GM18873 (cell line): ENCODE results near the gene F13A1.

Experiments used
- ATAC-seq: cut with Tn5 transposase; IDR thresholded peaks from one replicate; pipeline ENCODE4 v1.9.1; 2021; ENCODE audit warnings: mild to moderate bottlenecking, moderate library complexity, moderate number of reproducible peaks; ENCODE audit not compliant: unreplicated experiment, low FRiP score

The F13A1 gene

DNA sequence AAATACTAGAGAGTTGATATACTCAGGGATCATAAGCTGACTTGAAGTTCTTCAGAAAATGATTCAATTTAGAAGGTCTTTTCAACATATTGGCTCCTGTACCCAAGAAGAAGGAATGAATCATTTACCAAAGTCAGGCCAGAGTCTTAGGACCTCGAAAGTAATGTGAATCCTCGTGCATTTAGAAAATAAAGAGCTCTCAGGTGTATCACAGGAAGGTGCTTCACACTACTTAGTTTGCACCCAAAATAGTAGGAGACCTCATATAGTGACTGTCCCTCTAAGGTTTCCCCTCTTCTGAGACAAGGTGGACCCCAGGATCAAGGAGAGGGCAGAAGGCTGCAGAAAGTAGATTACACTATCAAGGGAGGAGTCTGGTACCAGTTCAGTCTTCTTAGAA, 71.8 kb downstream of the F13A1 start:
- ATAC-seq = no peak

DNA sequence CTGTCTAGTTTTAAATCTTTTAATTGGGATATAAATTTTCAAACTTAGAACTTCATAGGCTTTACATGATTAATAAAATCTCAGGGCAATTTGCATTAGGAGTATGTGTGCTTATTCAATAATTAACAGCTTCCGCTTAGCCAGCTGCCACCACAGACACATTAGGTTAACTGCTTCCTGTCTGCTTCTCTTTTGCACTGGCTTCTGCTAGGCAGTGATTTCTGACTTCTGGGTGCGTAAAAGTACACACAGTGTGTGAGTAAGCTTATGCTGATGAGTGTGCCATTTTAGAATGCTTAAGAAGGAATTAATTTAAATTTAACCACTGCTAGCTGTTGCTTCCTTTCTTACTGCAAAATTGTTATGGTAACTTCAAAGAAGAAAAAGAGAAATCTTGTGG, 73.9 kb downstream of the F13A1 start:
- peak; percentile 86 for ATAC-seq

DNA sequence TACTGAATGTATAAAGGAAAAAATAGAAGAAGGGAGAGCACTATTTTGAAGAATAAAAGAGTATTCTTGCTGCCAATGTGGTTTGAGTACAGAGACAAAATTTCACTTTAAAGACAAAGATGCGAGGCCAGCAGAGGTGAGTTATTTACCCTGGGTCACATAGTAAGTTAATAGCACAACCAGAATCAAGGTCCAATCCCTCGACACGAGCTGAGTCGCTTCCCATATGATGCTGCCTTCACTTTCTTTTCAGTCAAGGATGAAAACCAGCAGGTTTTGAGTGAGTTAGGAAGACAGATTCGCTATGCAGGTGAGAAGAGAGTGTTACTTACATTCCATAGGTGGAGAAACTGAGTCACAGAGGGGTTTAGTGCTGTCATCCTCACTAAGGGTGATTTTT, 75.8 kb downstream of the F13A1 start:
- no peak for ATAC-seq

DNA sequence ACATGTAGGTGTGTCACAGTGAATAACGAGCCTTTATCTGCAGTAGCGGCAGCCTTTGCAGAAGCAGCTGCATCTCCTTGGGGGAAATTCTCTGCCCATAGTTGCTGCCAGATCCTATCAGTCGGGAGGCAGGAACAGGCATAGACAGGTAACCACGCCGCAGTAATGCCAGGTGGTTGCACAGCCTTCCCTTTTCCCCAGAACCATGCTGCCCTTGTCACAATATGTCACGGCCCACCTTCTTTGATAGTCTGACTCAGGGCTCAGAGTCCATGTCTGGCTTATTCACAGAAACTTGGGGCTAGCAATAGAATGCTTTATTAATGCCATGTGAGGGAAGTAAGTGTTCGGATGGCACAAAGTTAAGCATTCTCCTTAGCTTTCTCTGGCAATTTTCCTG, 76.6 kb downstream of the F13A1 start:
- ATAC-seq = no peak

DNA sequence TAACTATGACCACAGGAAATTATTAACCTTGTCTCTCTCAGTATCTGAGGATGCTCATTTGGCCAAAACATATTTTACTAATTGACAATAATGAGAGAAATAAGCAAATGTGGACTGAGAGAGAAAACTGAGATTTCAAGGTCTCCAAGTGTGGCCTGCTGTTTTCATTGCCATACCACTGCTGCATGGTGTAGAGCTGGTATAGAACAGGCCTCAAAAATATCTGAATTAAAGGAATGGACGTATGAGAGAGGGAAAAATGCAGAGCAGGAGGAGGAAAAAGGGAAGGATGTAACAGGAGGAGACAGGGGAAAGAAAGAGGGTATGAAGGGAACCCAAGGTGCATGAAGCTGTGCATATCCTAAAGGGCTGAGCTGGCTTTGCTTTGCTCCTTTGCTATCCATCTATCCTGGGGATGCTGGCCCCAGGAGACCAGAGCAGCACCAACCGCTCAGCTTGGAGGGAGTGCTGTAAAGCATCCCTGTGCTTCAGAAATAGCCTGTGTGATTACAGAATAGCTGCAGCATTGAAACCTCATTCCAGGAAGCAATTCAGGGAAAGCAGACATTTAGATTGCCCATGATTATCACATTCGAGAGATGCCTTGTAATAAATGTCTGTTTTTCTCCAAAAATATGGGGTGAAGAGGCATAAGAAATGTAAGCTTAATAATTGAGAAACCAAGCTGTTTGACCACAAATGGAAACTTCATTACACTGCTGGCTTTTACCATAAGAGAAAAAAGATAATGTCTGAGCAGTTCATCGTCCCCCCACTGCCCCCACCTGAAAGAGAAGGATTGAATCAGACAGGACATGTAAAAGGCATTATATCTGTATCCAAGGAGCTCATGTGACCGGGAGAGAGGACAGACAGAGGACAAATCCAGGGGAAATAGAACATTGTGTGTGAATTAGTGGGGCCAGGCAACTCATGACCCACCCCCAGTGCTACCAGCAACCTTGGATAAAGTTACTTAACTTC, 80.6 kb downstream of the F13A1 start:
- ATAC-seq = no peak

DNA sequence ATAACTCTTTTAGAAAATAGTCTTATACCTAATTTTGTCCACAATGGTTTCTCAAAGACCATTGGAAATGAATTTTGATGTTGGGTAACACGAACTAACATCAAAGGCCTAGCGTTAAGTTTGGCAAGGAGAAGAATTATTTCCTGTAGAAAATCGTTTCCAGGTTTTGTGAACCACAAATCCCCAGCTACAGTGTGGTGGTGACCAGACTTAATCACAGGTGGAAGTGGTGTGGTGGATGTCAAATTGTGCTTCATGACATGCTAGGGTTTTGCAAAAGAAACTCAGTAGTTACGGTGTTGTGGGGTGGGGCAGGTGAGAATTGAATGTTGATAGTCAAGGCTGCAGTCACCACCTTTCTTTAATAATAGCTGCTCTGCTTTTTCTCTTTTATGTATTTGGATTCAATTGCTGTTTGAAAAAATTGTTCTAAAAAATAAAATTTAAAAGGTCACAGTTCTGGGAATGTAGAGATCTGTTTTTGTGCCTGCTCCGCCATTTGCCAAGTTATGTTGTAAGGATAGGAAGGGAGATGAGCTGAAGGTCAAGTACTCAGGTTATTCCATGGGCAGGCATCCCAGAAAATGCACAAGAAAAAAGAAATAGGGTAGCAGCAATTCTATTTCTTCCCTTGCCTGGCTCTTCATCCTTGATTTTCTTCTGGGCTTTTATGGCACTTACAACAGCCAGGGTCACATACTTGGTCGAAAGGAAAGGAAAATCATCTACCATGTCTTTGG, 83.6 kb downstream of the F13A1 start:
- no peak for ATAC-seq

DNA sequence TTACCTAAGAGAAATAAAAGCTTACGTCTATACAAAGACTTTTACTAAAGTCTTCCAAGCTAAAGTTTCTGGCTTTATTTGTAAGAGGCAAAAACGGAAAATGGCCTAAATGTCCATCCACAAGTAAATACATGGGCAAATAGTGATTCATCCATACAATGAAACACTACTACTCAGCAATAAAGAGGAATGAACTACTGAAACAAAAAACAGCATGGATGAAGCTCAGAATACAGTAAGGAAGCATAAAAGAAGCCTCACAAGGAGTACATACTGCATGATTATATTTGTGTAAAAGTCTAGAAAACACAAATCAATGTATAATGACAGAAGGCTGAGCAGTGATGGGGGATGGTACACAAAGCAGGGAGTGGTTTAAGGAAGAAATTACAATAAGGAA, 84.7 kb downstream of the F13A1 start:
- ATAC-seq = no peak

DNA sequence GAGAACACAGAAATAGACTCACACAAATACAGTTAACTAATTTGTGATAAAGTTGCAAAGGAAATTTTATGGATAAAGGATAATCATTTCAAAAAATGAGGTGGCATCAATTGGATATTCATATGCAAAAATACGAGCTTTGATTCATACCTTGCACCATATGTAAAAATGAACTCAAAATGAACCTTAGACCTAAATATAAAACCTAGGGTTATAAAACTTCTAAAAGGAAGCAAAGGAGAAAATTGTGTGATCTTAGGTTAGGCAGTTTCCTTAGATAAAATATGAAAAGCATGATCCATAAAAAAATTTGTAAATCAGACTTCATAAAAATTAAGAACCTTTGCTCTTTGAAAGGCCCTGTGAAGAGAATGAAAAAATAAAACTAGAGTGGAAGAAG, 85.5 kb downstream of the F13A1 start:
- ATAC-seq = no peak

DNA sequence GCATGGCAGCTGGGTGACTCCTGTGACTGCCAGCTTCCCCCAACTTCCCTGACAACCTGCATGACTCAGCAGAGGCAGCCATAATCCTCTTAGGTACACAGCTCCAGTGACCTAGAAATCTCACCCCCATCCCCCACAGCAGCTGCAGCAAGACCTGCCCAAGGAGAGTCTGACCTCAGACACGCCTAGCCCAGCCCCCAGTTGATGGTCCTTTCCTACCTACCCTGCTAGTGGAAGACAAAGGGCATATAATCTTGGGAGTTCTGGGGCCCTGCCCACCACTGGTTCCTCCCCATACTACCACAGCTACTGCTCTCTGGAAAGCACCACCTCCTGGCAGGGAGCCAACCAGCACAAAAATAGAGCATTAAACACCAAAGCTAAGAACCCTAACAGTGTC, 90.2 kb downstream of the F13A1 start:
- no peak for ATAC-seq

DNA sequence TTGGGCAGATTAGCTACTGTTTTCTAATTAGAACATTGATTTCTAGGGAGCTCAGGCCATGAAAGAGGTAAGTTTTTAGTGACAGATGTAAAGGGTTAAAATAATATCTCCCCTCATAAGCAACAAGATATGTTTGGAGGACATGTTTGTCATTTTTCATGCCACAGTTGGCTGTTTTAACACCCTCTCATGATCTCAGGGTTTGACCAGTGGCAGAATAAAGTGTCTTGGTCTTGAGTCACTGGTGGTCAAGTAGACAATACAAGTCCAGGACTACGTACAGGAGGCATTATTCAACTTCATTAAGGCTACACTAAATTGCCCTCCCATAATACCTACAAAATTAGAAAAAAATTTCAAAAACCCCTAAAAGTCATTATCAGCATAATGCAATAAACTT, 92.6 kb downstream of the F13A1 start:
- no peak for ATAC-seq

DNA sequence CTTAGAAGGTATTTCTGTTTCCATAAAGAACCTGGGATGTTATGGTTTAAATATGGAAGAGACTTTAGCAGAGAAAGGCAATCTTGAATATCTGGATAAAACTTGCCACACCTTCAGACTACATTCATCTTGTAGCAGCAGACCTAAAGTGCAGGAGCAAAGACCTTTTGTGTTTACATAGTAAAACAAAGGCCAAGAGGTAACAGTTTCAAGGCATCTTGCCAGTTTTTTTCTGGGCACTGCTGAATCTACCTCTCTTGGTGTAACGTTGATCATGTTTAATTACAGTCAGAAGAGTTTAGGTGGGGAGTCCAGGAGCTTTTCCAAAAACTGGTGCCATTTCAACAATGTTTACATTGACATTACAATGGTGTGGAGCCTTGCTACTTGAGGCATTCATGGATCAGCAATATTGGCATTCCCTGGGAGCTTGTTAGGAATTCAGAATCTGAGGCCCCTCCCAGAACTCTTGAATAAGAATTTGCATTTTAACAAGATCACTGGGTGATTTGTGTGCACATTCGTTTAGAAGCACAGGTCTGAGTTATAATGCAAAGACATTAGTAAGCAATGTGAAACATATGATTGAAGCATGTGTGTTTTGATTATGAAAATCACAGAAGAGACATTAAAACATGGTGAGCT, 94.5 kb downstream of the F13A1 start:
- ATAC-seq = no peak

DNA sequence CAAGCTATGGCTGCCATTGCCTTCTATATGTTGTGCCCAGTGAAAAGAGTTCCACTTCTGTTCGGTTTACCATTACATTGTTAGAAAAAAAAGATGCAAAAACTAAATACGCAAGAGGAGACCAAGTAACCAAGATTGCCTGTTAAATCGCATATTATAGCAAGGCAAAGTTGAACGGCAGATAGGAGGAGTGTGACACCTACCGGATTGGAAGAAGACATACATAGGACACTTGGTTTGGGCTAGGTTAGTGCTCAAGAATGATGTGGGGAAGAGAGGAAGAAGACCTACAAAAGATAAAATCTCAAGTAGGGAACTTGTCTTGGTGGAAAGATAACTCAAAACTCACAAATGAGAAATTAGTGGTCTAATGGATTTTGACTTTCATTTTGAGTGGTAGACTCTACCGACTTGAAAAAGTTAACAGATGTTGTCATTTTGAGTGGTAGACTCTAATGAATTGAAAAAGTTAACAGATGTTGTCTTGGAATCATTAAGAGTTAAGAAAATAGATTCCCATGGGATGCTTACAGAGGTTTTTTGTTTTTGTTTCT, 95.5 kb downstream of the F13A1 start:
- no peak for ATAC-seq

DNA sequence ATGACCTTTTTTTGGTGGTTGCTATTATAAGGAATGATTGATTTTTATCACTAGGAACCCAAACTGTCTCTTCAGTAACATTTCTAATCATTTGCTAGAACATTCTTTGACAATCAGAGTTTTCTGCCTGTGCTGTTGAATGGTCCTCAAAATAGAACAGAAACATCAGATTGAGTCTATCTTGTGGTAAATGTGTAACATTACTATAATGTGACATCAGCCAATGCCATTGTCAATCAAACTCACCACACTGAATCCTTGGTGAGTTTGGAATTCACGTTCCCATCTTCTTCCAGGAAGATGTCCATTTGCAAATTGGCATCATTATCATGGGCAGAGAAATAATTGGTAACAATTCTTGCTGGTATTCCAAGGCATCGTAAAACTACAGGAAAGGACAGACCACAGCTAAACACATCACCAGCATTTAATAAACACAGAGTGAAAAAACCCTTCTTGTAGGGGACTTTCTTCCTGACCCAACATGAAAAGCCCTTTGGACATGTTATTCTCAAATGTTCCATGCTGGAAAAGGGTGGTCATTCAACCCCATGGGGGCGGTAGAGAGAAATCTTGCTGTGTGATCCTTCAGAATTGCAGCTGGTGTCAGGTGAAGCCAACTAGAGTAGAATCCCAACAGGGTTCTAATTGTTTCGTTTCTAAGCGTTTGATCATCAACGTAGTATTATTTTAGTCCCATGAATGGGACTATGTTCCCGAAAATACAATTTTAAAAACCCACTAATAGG, 98.5 kb downstream of the F13A1 start:
- no peak for ATAC-seq

DNA sequence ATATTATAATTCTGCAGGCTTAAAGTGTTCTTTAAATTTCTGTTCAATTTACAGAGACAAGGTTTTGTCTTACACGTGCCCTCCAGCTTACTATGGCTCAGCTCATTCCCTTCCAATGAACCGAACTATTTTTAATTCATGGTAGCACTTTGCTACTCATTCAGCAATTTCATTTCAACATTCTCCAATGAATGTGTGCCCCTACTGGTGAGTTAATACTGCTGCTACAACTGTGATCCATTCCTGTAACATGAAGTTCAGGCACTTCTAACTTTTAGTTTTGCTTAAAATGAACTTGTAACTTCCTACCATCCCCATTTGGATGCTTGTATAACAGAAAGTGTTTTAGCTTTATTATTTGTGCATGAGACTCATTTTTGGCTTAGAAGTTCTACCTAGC, 99.7 kb downstream of the F13A1 start:
- no peak for ATAC-seq

DNA sequence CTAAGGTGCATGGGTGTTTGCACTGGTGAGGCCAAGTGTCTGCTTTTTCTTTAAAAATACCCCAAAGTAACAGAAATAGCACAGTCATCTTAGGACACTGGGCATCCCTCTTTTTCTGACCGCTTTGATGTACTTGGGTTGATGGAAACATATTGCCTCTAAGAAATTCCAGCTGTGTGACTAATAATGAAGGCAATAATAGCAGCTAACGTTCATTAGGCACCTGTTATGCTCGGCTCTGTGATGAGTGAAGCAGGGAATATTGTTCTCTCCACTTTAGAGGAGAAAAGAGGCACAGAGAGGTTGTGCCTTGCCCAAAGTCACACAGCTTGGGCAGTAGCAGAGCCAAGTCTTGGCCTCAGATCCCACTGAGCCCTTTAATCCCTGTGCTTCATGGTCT, 100.7 kb downstream of the F13A1 start:
- no peak for ATAC-seq

DNA sequence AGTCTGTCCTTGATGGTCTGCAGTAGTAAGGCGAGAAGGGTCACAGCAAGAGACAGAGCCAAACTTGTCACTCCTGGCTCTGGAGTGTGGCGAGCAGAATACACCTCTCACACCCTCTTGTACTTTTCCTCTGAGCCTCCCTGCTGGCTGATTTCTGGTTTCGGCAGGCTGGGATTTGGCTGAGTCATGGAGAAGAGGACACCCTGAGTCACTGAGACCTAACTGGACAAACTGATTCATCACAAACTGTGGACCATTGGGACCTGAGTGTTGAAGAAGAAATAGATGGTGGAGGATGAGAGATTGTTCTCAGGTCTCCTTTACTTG, 101.7 kb downstream of the F13A1 start:
- ATAC-seq = no peak

DNA sequence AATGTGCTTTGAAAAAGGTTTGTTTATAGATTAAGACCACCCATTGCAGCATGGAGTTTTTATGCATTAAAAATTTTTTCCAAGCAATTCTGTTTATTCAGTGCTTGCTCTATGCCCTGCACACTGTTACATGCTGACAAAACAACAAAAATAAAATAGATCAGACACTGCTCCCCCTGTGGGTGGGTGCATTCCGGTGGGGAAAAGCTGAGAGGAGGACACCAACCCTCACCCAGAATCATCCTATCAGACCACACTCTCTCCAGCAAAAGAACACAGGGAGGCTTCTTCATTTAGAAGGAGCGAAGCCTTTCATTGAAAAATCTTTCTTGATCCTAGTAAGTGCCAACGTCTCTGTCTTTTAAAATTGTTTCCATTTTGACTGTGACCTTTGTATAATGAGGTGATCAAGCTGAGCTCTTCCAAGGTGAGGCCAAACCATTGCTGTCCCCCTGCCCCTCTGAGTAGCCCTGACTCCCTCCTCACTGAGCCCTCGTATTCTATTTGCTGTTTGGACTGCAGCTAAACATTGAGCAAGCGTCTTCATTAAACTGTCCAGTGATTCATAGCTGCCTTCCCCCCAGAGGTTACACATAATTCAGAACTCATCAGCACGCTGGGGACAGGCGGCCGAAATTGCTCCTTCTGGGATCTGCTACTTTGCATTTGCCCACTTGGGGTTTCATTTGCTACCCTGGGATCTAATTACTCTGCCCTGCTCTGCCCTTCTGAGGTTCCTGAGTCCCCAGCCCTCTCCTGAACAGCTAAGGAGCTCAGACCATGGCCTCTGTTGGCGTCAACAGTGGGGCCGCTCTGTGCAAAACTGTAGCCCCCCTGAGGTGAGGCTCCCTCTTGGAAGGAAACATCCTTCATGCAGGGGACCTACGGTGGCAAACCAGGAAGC, 102.4 kb downstream of the F13A1 start:
- no peak for ATAC-seq

DNA sequence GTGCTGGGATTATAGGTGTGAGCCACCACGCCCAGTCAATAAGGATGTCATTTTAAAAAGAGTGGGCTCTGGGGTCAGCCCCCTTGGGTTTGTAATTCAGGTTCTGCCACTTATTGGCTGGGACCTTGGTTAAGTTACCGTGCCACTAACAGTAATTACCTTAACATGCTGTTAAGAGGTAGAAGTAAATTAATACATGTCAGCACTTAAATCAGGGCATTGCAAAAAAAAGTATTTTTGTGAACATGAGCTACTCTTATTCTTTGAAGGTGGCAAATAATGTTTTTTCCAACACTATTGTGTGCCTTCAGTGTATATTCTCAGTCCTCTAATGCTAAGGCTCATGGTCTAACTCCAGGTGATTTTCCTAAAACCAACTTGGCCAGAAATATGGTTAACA, 109.5 kb downstream of the F13A1 start:
- ATAC-seq = no peak

DNA sequence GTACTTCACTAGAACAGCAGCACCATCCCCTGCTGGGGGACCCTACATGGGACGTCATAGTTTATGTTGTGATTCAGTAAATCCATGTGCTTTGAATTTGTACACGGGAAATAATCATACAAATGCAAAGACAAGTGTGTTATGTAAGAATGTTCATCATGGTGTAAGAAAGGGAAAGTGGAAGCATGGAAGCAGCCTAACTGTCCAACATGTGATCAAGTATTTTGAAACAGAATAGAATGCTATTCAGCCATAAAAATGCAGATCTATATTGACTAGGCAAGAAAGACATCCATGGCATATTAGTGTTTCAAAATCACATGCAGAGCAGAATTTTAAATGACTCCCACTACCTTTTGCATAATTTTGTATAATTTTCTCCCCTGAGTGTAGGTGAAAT, 117.6 kb downstream of the F13A1 start:
- no peak for ATAC-seq
